Thyroid gland (tissue), 4 donors: ENCODE measurements around the gene HOXB7.

Source experiments
- POLR2A ChIP-seq, 2 donors: fragments of 450-650 bp; IDR thresholded peaks; one replicate each; pipeline ENCODE4 v1.6.1; 2017; ENCODE audit warnings: antibody characterized with exemption in 2 of 2, mild to moderate bottlenecking in 2 of 2, moderate library complexity in 1 of 2
- TF ChIP-seq, protein P1 (sequence below), 6 experiments: fragments of 200-600 bp in 3 of 6; fragments of 450-650 bp in 3 of 6; sonication (generic) in 3 of 6; IDR thresholded peaks; one replicate each; pipeline ENCODE4 v1.5.1; 2016 to 2019; ENCODE audit warnings: antibody characterized with exemption in 6 of 6, mild to moderate bottlenecking in 2 of 6, inconsistent platforms in 1 of 6, moderate library complexity in 1 of 6

GRCh38 chr17:48609759-48610281 lies 997 bp downstream of the HOXB7 start:
- TF ChIP-seq, protein P1, sequence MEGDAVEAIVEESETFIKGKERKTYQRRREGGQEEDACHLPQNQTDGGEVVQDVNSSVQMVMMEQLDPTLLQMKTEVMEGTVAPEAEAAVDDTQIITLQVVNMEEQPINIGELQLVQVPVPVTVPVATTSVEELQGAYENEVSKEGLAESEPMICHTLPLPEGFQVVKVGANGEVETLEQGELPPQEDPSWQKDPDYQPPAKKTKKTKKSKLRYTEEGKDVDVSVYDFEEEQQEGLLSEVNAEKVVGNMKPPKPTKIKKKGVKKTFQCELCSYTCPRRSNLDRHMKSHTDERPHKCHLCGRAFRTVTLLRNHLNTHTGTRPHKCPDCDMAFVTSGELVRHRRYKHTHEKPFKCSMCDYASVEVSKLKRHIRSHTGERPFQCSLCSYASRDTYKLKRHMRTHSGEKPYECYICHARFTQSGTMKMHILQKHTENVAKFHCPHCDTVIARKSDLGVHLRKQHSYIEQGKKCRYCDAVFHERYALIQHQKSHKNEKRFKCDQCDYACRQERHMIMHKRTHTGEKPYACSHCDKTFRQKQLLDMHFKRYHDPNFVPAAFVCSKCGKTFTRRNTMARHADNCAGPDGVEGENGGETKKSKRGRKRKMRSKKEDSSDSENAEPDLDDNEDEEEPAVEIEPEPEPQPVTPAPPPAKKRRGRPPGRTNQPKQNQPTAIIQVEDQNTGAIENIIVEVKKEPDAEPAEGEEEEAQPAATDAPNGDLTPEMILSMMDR (IDR thresholded peaks at IDR 0.05), result no peak
- no peak for TF ChIP-seq POLR2A (IDR thresholded peaks at IDR 0.05)
